H1 (cell line): ENCODE data around the gene ZNF496. TPM values are rescaled to one million over a fixed set of nuclear protein-coding genes. Genes with fewer than 3 reads are reported as not detected.

Experiments
- CTCF ChIA-PET: fragments of 300-600 bp; sonication (Branson Sonifier 250); formaldehyde crosslinking; loops from one replicate; lab custom pipeline; 2021; ENCODE audit not compliant: partially characterized antibody; lab: Charles Lee
- POLR2A ChIA-PET: fragments of 300-600 bp; sonication (Branson Sonifier 250); formaldehyde crosslinking; loops from one replicate; lab custom pipeline; 2021; ENCODE audit warnings: inconsistent platforms; ENCODE audit not compliant: partially characterized antibody; lab: Charles Lee
- DNase-seq, 2 experiments: peaks; one replicate each; pipeline versions ENCODE4 v3.0.0 to v3.0.0-alpha.2; 2010 to 2022; ENCODE audit warnings: low spot score in 2 of 2, low read depth in 1 of 2, mixed read lengths in 1 of 2
- FAIRE-seq: peaks from 2 replicates; lab custom pipeline; 2011; peaks lifted over from hg19 to GRCh38; lab: Jason Lieb, UNC
- H2AFZ ChIP-seq: 2 replicates; pipeline ENCODE4 v1.8.1; 2012; ENCODE audit warnings: low read length, inconsistent platforms
- H2AK5ac ChIP-seq: 2 replicates; pipeline ENCODE4 v1.6.1; 2013; ENCODE audit warnings: low read depth, low read length
- H2BK120ac ChIP-seq: replicated peaks from 2 replicates; pipeline ENCODE3; 2013; ENCODE audit warnings: low read depth, low read length, inconsistent platforms
- H2BK12ac ChIP-seq: 2 replicates; pipeline ENCODE4 v1.6.1; 2013; ENCODE audit warnings: low read depth, low read length
- H2BK15ac ChIP-seq: 2 replicates; pipeline ENCODE4 v1.6.1; 2013; ENCODE audit warnings: low read length
- H2BK20ac ChIP-seq: 2 replicates; pipeline ENCODE4 v1.6.1; 2013; ENCODE audit warnings: low read length
- H2BK5ac ChIP-seq: 2 replicates; pipeline ENCODE4 v1.6.1; 2013; ENCODE audit warnings: low read depth, low read length
- H3K14ac ChIP-seq: 2 replicates; pipeline ENCODE4 v1.6.1; 2013; ENCODE audit warnings: inconsistent platforms; ENCODE audit not compliant: insufficient read length
- H3K18ac ChIP-seq: 2 replicates; pipeline ENCODE4 v1.6.1; 2013; ENCODE audit warnings: low read length; ENCODE audit errors: extremely low read depth
- H3K23ac ChIP-seq: 2 replicates; pipeline ENCODE4 v1.6.1; 2013; ENCODE audit warnings: inconsistent platforms; ENCODE audit not compliant: insufficient read length
- H3K23me2 ChIP-seq: 2 replicates; pipeline ENCODE4 v1.6.1; 2013; ENCODE audit warnings: low read depth, low read length
- H3K27ac ChIP-seq: 2 replicates; pipeline ENCODE4 v1.6.1; 2011; ENCODE audit warnings: low read depth, low read length, inconsistent platforms
- H3K27me3 ChIP-seq, 4 experiments: replicated peaks in 1 of 4; 1 replicate in 1 of 4; 2 replicates in 3 of 4; pipeline versions ENCODE4 v1.6.1 to v1.8.1; 2011 to 2013; ENCODE audit warnings: low read length in 3 of 4, mild to moderate bottlenecking in 3 of 4, inconsistent platforms in 2 of 4, mixed read lengths in 2 of 4, moderate library complexity in 1 of 4; ENCODE audit not compliant: control insufficient read depth in 3 of 4, insufficient read depth in 3 of 4; ENCODE audit errors: extremely low read depth in 1 of 4
- H3K36me3 ChIP-seq, 4 experiments: 2 replicates each; pipeline versions ENCODE4 v1.6.1 to v1.8.1; 2011 to 2013; ENCODE audit warnings: mild to moderate bottlenecking in 4 of 4, low read length in 3 of 4, moderate library complexity in 2 of 4, control low read depth in 1 of 4, inconsistent platforms in 1 of 4; ENCODE audit not compliant: insufficient read depth in 4 of 4, control insufficient read depth in 2 of 4
- H3K4ac ChIP-seq: replicated peaks from 2 replicates; pipeline ENCODE3; 2013; ENCODE audit warnings: low read length, low read depth, mixed read lengths, inconsistent platforms; ENCODE audit not compliant: insufficient read length
- H3K4me1 ChIP-seq, 4 experiments: replicated peaks in 1 of 4; 1 replicate in 1 of 4; 2 replicates in 3 of 4; pipeline versions ENCODE4 v1.6.1 to v1.8.1; 2011 to 2013; ENCODE audit warnings: low read length in 3 of 4, inconsistent platforms in 2 of 4, mixed read lengths in 1 of 4; ENCODE audit not compliant: insufficient read depth in 4 of 4, control insufficient read depth in 3 of 4
- H3K4me2 ChIP-seq, 2 experiments: 2 replicates each; pipeline versions ENCODE4 v1.6.1 to v1.8.1; 2011 to 2013; ENCODE audit warnings: low read depth in 2 of 2, low read length in 2 of 2, control low read depth in 1 of 2, inconsistent platforms in 1 of 2, mild to moderate bottlenecking in 1 of 2; ENCODE audit not compliant: insufficient read depth in 1 of 2
- H3K4me3 ChIP-seq, 4 experiments: fragments of 200-600, 300-600 bp in 1 of 4; sonication (generic), shearing (Covaris generic), sonication (Bioruptor Twin) in 1 of 4; 2 replicates each; pipeline versions ENCODE4 v1.5.1 to v1.8.1; 2011 to 2016; ENCODE audit warnings: low read length in 4 of 4, low read depth in 3 of 4, control low read depth in 2 of 4, inconsistent platforms in 2 of 4, mild to moderate bottlenecking in 2 of 4, mixed read lengths in 1 of 4, moderate library complexity in 1 of 4; ENCODE audit not compliant: insufficient read depth in 2 of 4; ENCODE audit errors: extremely low read depth in 1 of 4
- H3K56ac ChIP-seq: replicated peaks from 2 replicates; pipeline ENCODE3; 2013; ENCODE audit warnings: low read depth, mild to moderate bottlenecking, mixed read lengths, low read length, inconsistent platforms; ENCODE audit not compliant: insufficient read length
- H3K79me1 ChIP-seq: 2 replicates; pipeline ENCODE4 v1.6.1; 2013; ENCODE audit warnings: low read depth, low read length, control low read depth
- H3K79me2 ChIP-seq, 2 experiments: 2 replicates each; pipeline versions ENCODE4 v1.6.1 to v1.8.1; 2012 to 2013; ENCODE audit warnings: low read length in 2 of 2, mild to moderate bottlenecking in 2 of 2, inconsistent platforms in 1 of 2; ENCODE audit not compliant: insufficient read depth in 2 of 2, control insufficient read depth in 1 of 2
- H3K9ac ChIP-seq, 4 experiments: replicated peaks in 1 of 4; 1 replicate in 1 of 4; 2 replicates in 3 of 4; pipeline versions ENCODE4 v1.6.1 to v1.8.1; 2011 to 2013; ENCODE audit warnings: low read depth in 3 of 4, low read length in 3 of 4, control low read depth in 2 of 4, mild to moderate bottlenecking in 2 of 4, moderate library complexity in 2 of 4, inconsistent platforms in 1 of 4; ENCODE audit errors: extremely low read depth in 1 of 4
- H3K9me3 ChIP-seq, 2 experiments: 2 replicates each; pipeline versions ENCODE4 v1.6.1 to v1.8.1; 2012 to 2013; ENCODE audit warnings: mild to moderate bottlenecking in 2 of 2, moderate library complexity in 2 of 2, control low read depth in 1 of 2, inconsistent platforms in 1 of 2, low read depth in 1 of 2, low read length in 1 of 2, mixed read lengths in 1 of 2; ENCODE audit not compliant: insufficient read depth in 2 of 2
- H4K20me1 ChIP-seq, 2 experiments: replicated peaks in 1 of 2; 2 replicates each; pipeline versions ENCODE3 to v1.8.1; 2011 to 2013; ENCODE audit warnings: inconsistent platforms in 2 of 2, low read length in 2 of 2, mild to moderate bottlenecking in 1 of 2; ENCODE audit not compliant: insufficient read depth in 2 of 2, control insufficient read depth in 1 of 2
- H4K5ac ChIP-seq: 2 replicates; pipeline ENCODE4 v1.6.1; 2013; ENCODE audit warnings: low read length, low read depth, mixed read lengths, inconsistent platforms; ENCODE audit not compliant: insufficient read length
- H4K8ac ChIP-seq: 2 replicates; pipeline ENCODE4 v1.8.0; 2013; ENCODE audit warnings: mild to moderate bottlenecking, moderate library complexity, low read length, inconsistent platforms; ENCODE audit not compliant: insufficient read depth; ENCODE audit errors: extremely low read depth
- H4K91ac ChIP-seq: replicated peaks from 2 replicates; pipeline ENCODE3; 2013; ENCODE audit warnings: low read length, mixed read lengths, inconsistent platforms; ENCODE audit not compliant: insufficient read length
- EGR1 ChIP-seq: IDR thresholded peaks from 2 replicates; pipeline ENCODE4 v1.6.1; 2011; ENCODE audit warnings: low read depth, low read length, borderline replicate concordance
- EZH2 ChIP-seq: fragments of 200-600 bp; sonication (generic); IDR thresholded peaks from 2 replicates; pipeline ENCODE4 v1.7.1; 2012; ENCODE audit warnings: low read depth, mild to moderate bottlenecking, moderate library complexity, low read length, inconsistent platforms; ENCODE audit not compliant: severe bottlenecking
- MAX ChIP-seq: IDR thresholded peaks from 2 replicates; pipeline ENCODE4 v1.6.1; 2012; ENCODE audit warnings: inconsistent platforms
- POU5F1 ChIP-seq: IDR thresholded peaks from 2 replicates; pipeline ENCODE4 v1.6.1; 2011; ENCODE audit warnings: low read depth, mild to moderate bottlenecking, low read length, moderate library complexity
- RXRA ChIP-seq: IDR thresholded peaks from 2 replicates; pipeline ENCODE4 v1.6.1; 2011; ENCODE audit warnings: low read depth, mild to moderate bottlenecking, low read length, moderate library complexity; ENCODE audit not compliant: insufficient read depth
- SIN3A ChIP-seq, 2 experiments: IDR thresholded peaks in 1 of 2; conservative IDR thresholded peaks in 1 of 2; 2 replicates each; pipeline ENCODE4 v1.6.1; 2011 to 2012; ENCODE audit warnings: low read length in 2 of 2, improper control_type of control experiment in 1 of 2, low read depth in 1 of 2, mild to moderate bottlenecking in 1 of 2
- SP4 ChIP-seq: IDR thresholded peaks from 2 replicates; pipeline ENCODE4 v1.6.1; 2012; ENCODE audit warnings: low read length, inconsistent platforms
- SRF ChIP-seq: IDR thresholded peaks from 2 replicates; pipeline ENCODE4 v1.6.1; 2011; ENCODE audit warnings: mild to moderate bottlenecking, low read depth, low read length, moderate library complexity
- TAF1 ChIP-seq: IDR thresholded peaks from 2 replicates; pipeline ENCODE4 v1.6.1; 2011; ENCODE audit warnings: mild to moderate bottlenecking, low read depth, low read length
- WGBS, 2 experiments: shearing (Covaris generic) in 1 of 2; methylation state at CpG; one replicate each; pipeline versions ENCODE4 v1.1.6 to v1.1.7; 2013 to 2015; ENCODE audit warnings: low lambda C conversion rate in 2 of 2, mixed read lengths in 2 of 2, inconsistent platforms in 1 of 2, low coverage in 1 of 2, missing lambda C conversion rate in 1 of 2; ENCODE audit not compliant: insufficient replicate concordance in 2 of 2, insufficient coverage in 1 of 2, insufficient read length in 1 of 2; ENCODE audit errors: extremely low coverage in 1 of 2, missing lambda C conversion rate in 1 of 2; 5-methylcytosine and 5-hydroxymethylcytosine counted together
- polyA plus RNA-seq, 7 experiments: library from polyadenylated mRNA; depleted of rRNA in 3 of 7; stranded (reverse) in 5 of 7; unstranded in 2 of 7; fragments of >200 nt in 5 of 7; fragments of 200-250 nt in 2 of 7; gene quantifications; 1 replicate in 5 of 7; 2 replicates in 1 of 7; 4 replicates in 1 of 7; pipeline versions ENCODE4 v1.2.1 to v1.2.3, GENCODE V29; 2011 to 2013; ENCODE audit warnings: missing spikeins in 2 of 7, mixed read lengths in 2 of 7
- total RNA-seq: library from RNA; stranded (reverse); fragmentation: NEBNext Ultra II Directional; extraction: Animal tissue kit (Norgen Biotek cat#: 25700); gene quantifications from 2 replicates; pipeline ENCODE4 v1.2.1, GENCODE V29; 2021

The ZNF496 gene
- total and polyA plus RNA-seq, 2 of the 8 experiments (the other 6 are each of a cell fraction or from before 2014, with no cell fraction given): 27.9 to 71.4 TPM

- CTCF ChIA-PET: no interaction called here
- H4K5ac ChIP-seq: no peak overlapping the region
- no peak overlapping the region for H3K18ac ChIP-seq
- no peaks in the 10 kb centered on the region for H3K23me2 ChIP-seq
- no peak overlapping the region for H4K8ac ChIP-seq
- H3K36me3 ChIP-seq: no peaks in the 10 kb centered on the region
- POLR2A ChIA-PET: no interaction called here
- 79% methylated on average over 5 of the region's 5 CpGs; no CpG with 5 or more reads in 1 of the 2 experiments for WGBS, 2 experiments
- H3K79me1 ChIP-seq: no peaks in the 10 kb centered on the region
- no peak overlapping the region for H2BK15ac ChIP-seq
- no peak overlapping the region for H3K4me2 ChIP-seq
- no peak overlapping the region for H2BK20ac ChIP-seq
- no peak for TF ChIP-seq SIN3A (conservative IDR thresholded peaks at IDR 0.05 in 1 of 2, IDR thresholded peaks at IDR 0.05 in 1 of 2; ENCODE audit: low read depth in 1 of 2, low read length in 2 of 2)
- TF ChIP-seq RXRA: no peak
- no peak for TF ChIP-seq EZH2
- TF ChIP-seq MAX: no peak
- no peak for TF ChIP-seq TAF1
- TF ChIP-seq SRF: no peak
- TF ChIP-seq EGR1: no peak
- TF ChIP-seq SP4: no peak
- no peak for TF ChIP-seq POU5F1
- H3K27me3 ChIP-seq: no peaks in the 10 kb centered on the region
- no peak overlapping the region for H4K91ac ChIP-seq
- no peak overlapping the region for H3K4ac ChIP-seq
- H2BK12ac ChIP-seq: no peak overlapping the region
- H3K9ac ChIP-seq: no peak overlapping the region
- no peak overlapping the region for H3K27ac ChIP-seq
- no peaks in the 10 kb centered on the region for H3K79me2 ChIP-seq
- H3K9me3 ChIP-seq: peaks cover 7% of the 10 kb centered on the region in 2 experiments; a peak in 3 of 4 replicates
- FAIRE-seq (no peak), DNase-seq (no peak)
- no peak overlapping the region for H3K14ac ChIP-seq
- H2BK5ac ChIP-seq: no peak overlapping the region
- H2AK5ac ChIP-seq: no peak overlapping the region
- no peak overlapping the region for H2BK120ac ChIP-seq
- no peaks in the 10 kb centered on the region for H3K4me1 ChIP-seq
- H3K23ac ChIP-seq: no peak overlapping the region
- no peaks in the 10 kb centered on the region for H4K20me1 ChIP-seq
- H2AFZ ChIP-seq: no peak overlapping the region
- no peak overlapping the region for H3K56ac ChIP-seq
- H3K4me3 ChIP-seq: no peak overlapping the region
Observed at GRCh38 chr1:247266053-247266452, 65.6 kb downstream of the ZNF496 start.
